Measurements from ENCODE around the gene RMC1. TPM values are rescaled to one million over a fixed set of nuclear protein-coding genes. Genes with fewer than 3 reads are reported as not detected.

The RMC1 gene
- polyA plus RNA-seq, 3 donors: 23.7 to 25.3 (median 24.0) TPM

- DNase-seq (ENCODE audit: low read depth in 3 of 3, low spot score in 2 of 3): no peak
Observed at GRCh38 chr18:23529604-23530003, 26.3 kb downstream of the RMC1 start.

GRCh38 chr18:23530195-23530594, 26.9 kb downstream of the RMC1 start:
- DNase-seq (ENCODE audit: low read depth in 3 of 3, low spot score in 2 of 3): no peak

- no peak for DNase-seq (ENCODE audit: low read depth in 3 of 3, low spot score in 2 of 3)
Observed at GRCh38 chr18:23531912-23532311, 28.6 kb downstream of the RMC1 start.

GRCh38 chr18:23532848-23533247, 29.5 kb downstream of the RMC1 start:
- no peak for DNase-seq (ENCODE audit: low read depth in 3 of 3, low spot score in 2 of 3)

- no peak for DNase-seq (ENCODE audit: low read depth in 3 of 3, low spot score in 2 of 3)
Observed at GRCh38 chr18:23534276-23534675, 31.0 kb downstream of the RMC1 start.

- no peak for DNase-seq (ENCODE audit: low read depth in 3 of 3, low spot score in 2 of 3)
Observed at GRCh38 chr18:23536204-23536603, 32.9 kb downstream of the RMC1 start.

- DNase-seq (ENCODE audit: low read depth in 3 of 3, low spot score in 2 of 3): no peak
Observed at GRCh38 chr18:23537274-23537673, 34.0 kb downstream of the RMC1 start.

GRCh38 chr18:23538001-23538400, 34.7 kb downstream of the RMC1 start:
- DNase-seq (ENCODE audit: low read depth in 3 of 3, low spot score in 2 of 3): no peak

- no peak for DNase-seq (ENCODE audit: low read depth in 3 of 3, low spot score in 2 of 3)
Observed at GRCh38 chr18:23538870-23539269, 35.6 kb downstream of the RMC1 start.

- no peak for DNase-seq (ENCODE audit: low read depth in 3 of 3, low spot score in 2 of 3)
Observed at GRCh38 chr18:23539296-23539695, 36.0 kb downstream of the RMC1 start.

- no peak for DNase-seq (ENCODE audit: low read depth in 3 of 3, low spot score in 2 of 3)
Observed at GRCh38 chr18:23539911-23540525, 36.7 kb downstream of the RMC1 start.

- DNase-seq (ENCODE audit: low read depth in 3 of 3, low spot score in 2 of 3): no peak
Observed at GRCh38 chr18:23540867-23541266, 37.6 kb downstream of the RMC1 start.

GRCh38 chr18:23541349-23542093, 38.2 kb downstream of the RMC1 start:
- no peak for DNase-seq (ENCODE audit: low read depth in 3 of 3, low spot score in 2 of 3)

GRCh38 chr18:23542461-23542860, 39.1 kb downstream of the RMC1 start:
- no peak for DNase-seq (ENCODE audit: low read depth in 3 of 3, low spot score in 2 of 3)

GRCh38 chr18:23545247-23545789, 42.0 kb downstream of the RMC1 start:
- no peak for DNase-seq (ENCODE audit: low read depth in 3 of 3, low spot score in 2 of 3)

- DNase-seq (ENCODE audit: low read depth in 3 of 3, low spot score in 2 of 3): no peak
Observed at GRCh38 chr18:23547306-23547705, 44.0 kb downstream of the RMC1 start.

GRCh38 chr18:23547846-23548245, 44.5 kb downstream of the RMC1 start:
- DNase-seq (ENCODE audit: low read depth in 3 of 3, low spot score in 2 of 3): no peak

GRCh38 chr18:23548275-23548674, 45.0 kb downstream of the RMC1 start:
- DNase-seq (ENCODE audit: low read depth in 3 of 3, low spot score in 2 of 3): no peak

GRCh38 chr18:23548719-23549118, 45.4 kb downstream of the RMC1 start:
- DNase-seq (ENCODE audit: low read depth in 3 of 3, low spot score in 2 of 3): no peak

GRCh38 chr18:23550898-23551297, 47.6 kb downstream of the RMC1 start:
- DNase-seq (ENCODE audit: low read depth in 3 of 3, low spot score in 2 of 3): no peak

- DNase-seq (ENCODE audit: low read depth in 3 of 3, low spot score in 2 of 3): no peak
Observed at GRCh38 chr18:23551978-23552377, 48.7 kb downstream of the RMC1 start.

GRCh38 chr18:23552505-23552904, 49.2 kb downstream of the RMC1 start:
- no peak for DNase-seq (ENCODE audit: low read depth in 3 of 3, low spot score in 2 of 3)

Measured in right renal cortex interstitium (tissue), 3 donors.